ENCODE measurements around the gene KIAA0513.

Gene KIAA0513

GRCh38 chr16:85003725-85004586, 23.6 kb upstream of the KIAA0513 start:
- no peak for DNase-seq (ENCODE audit: low read depth)
- TF ChIP-seq CTCF (IDR thresholded peaks at IDR 0.05; ENCODE audit: control insufficient read depth, extremely low read depth, insufficient read depth), result no peak
- no peak overlapping the region for H3K4me3 ChIP-seq (ENCODE audit: low read depth, low read length)

- no peak for TF ChIP-seq CTCF (IDR thresholded peaks at IDR 0.05; ENCODE audit: control insufficient read depth, extremely low read depth, insufficient read depth)
- no peak overlapping the region for H3K4me3 ChIP-seq (ENCODE audit: low read depth, low read length)
- no peak for DNase-seq (ENCODE audit: low read depth)
These were observed 22.9 kb upstream of the KIAA0513 start for GRCh38 chr16:85004587-85005205.

GRCh38 chr16:85005285-85006069, 22.1 kb upstream of the KIAA0513 start:
- H3K4me3 ChIP-seq (ENCODE audit: low read depth, low read length), result no peak overlapping the region
- no peak for TF ChIP-seq CTCF (IDR thresholded peaks at IDR 0.05; ENCODE audit: control insufficient read depth, extremely low read depth, insufficient read depth)
- no peak for DNase-seq (ENCODE audit: low read depth)

GRCh38 chr16:85006639-85007038, 21.0 kb upstream of the KIAA0513 start:
- H3K4me3 ChIP-seq (ENCODE audit: low read depth, low read length), result no peak overlapping the region
- TF ChIP-seq CTCF (IDR thresholded peaks at IDR 0.05; ENCODE audit: control insufficient read depth, extremely low read depth, insufficient read depth), result no peak
- no peak for DNase-seq (ENCODE audit: low read depth)

- TF ChIP-seq CTCF (IDR thresholded peaks at IDR 0.05; ENCODE audit: control insufficient read depth, extremely low read depth, insufficient read depth), result no peak
- DNase-seq (ENCODE audit: low read depth), result no peak
- H3K4me3 ChIP-seq (ENCODE audit: low read depth, low read length), result no peak overlapping the region
These were observed 19.9 kb upstream of the KIAA0513 start for GRCh38 chr16:85007496-85008214.

GRCh38 chr16:85008271-85008670, 19.3 kb upstream of the KIAA0513 start:
- H3K4me3 ChIP-seq (ENCODE audit: low read depth, low read length), result no peak overlapping the region
- TF ChIP-seq CTCF (IDR thresholded peaks at IDR 0.05; ENCODE audit: control insufficient read depth, extremely low read depth, insufficient read depth), result no peak
- DNase-seq (ENCODE audit: low read depth), result no peak

Measured in LNCaP clone FGC (cell line).